Measurements from ENCODE around the gene ACOD1.
"Not testable (repeated sequence)": the region's sequence is repeated elsewhere in the genome, so short reads cannot be mapped to it uniquely, and the experiment has no call there.

ACOD1 gene

GRCh38 chr13:76948149-76948548 lies at the start of gene ACOD1:
ACOD1 (plus strand) TSS chr13:76948511; CDS start chr13:76948559, 48 bp downstream.
- peak; percentile 50 for DNase-seq (ENCODE audit: low spot score)

- DNase-seq (ENCODE audit: low spot score): not testable (repeated sequence)
These were observed 49.2 kb upstream of the ACOD1 start for GRCh38 chr13:76899066-76899465.

- DNase-seq (ENCODE audit: low spot score): peak; percentile 82
These were observed 44.7 kb upstream of the ACOD1 start for GRCh38 chr13:76903544-76904162.

GRCh38 chr13:76904507-76904906 lies 43.8 kb upstream of the ACOD1 start:
- no peak for DNase-seq (ENCODE audit: low spot score)

- no peak for DNase-seq (ENCODE audit: low spot score)
These were observed 35.8 kb upstream of the ACOD1 start for GRCh38 chr13:76912476-76912875.

GRCh38 chr13:76913898-76914297 lies 34.4 kb upstream of the ACOD1 start:
- DNase-seq (ENCODE audit: low spot score): no peak

- no peak for DNase-seq (ENCODE audit: low spot score)
These were observed 31.2 kb upstream of the ACOD1 start for GRCh38 chr13:76917095-76917494.

- DNase-seq (ENCODE audit: low spot score): not testable (repeated sequence)
These were observed 30.4 kb upstream of the ACOD1 start for GRCh38 chr13:76917755-76918481.

GRCh38 chr13:76921516-76921915 lies 26.8 kb upstream of the ACOD1 start:
- DNase-seq (ENCODE audit: low spot score): no peak

- DNase-seq (ENCODE audit: low spot score): no peak
These were observed 23.2 kb upstream of the ACOD1 start for GRCh38 chr13:76925115-76925514.

GRCh38 chr13:76927955-76928354 lies 20.4 kb upstream of the ACOD1 start:
- DNase-seq (ENCODE audit: low spot score): no peak

- no peak for DNase-seq (ENCODE audit: low spot score)
These were observed 19.9 kb upstream of the ACOD1 start for GRCh38 chr13:76928456-76928855.

- no peak for DNase-seq (ENCODE audit: low spot score)
These were observed 19.0 kb upstream of the ACOD1 start for GRCh38 chr13:76929320-76929719.

GRCh38 chr13:76929851-76930374 lies 18.4 kb upstream of the ACOD1 start:
- DNase-seq (ENCODE audit: low spot score): no peak

- no peak for DNase-seq (ENCODE audit: low spot score)
These were observed 16.2 kb upstream of the ACOD1 start for GRCh38 chr13:76932076-76932475.

GRCh38 chr13:76934671-76935070 lies 13.6 kb upstream of the ACOD1 start:
- DNase-seq (ENCODE audit: low spot score): no peak

- DNase-seq (ENCODE audit: low spot score): no peak
These were observed 11.5 kb upstream of the ACOD1 start for GRCh38 chr13:76936763-76937162.

- peak; percentile 66 for DNase-seq (ENCODE audit: low spot score)
These were observed 11.0 kb upstream of the ACOD1 start for GRCh38 chr13:76937281-76937820.

- no peak for DNase-seq (ENCODE audit: low spot score)
These were observed 9.1 kb upstream of the ACOD1 start for GRCh38 chr13:76939215-76939614.

- no peak for DNase-seq (ENCODE audit: low spot score)
These were observed 5.9 kb upstream of the ACOD1 start for GRCh38 chr13:76942363-76942762.

GRCh38 chr13:76943646-76944045 lies 4.7 kb upstream of the ACOD1 start:
- DNase-seq (ENCODE audit: low spot score): no peak

GRCh38 chr13:76944456-76944855 lies 3.9 kb upstream of the ACOD1 start:
- no peak for DNase-seq (ENCODE audit: low spot score)

GRCh38 chr13:76950101-76950500 lies 1.8 kb downstream of the ACOD1 start:
- no peak for DNase-seq (ENCODE audit: low spot score)

Measured in RKO (cell line).